Measurements from ENCODE around the gene WBP1.
"Not testable (repeated sequence)": the region's sequence is repeated elsewhere in the genome, so short reads cannot be mapped to it uniquely, and the experiment has no call there.

Gene WBP1

GRCh38 chr2:74474481-74474880 is 16.2 kb downstream of the WBP1 start:
- no peak for FAIRE-seq
- no peak for TF ChIP-seq POLR2A (IDR thresholded peaks at IDR 0.05; ENCODE audit: low read depth, low read length)
- TF ChIP-seq POLR2AphosphoS5 (IDR thresholded peaks at IDR 0.05; ENCODE audit: low read depth, low read length) = no peak
- TF ChIP-seq TAF1 (IDR thresholded peaks at IDR 0.05; ENCODE audit: borderline replicate concordance, low read depth, low read length) = no peak
- DNase-seq (ENCODE audit: insufficient read length) = no peak

- no peak for FAIRE-seq
- DNase-seq (ENCODE audit: insufficient read length) = no peak
- TF ChIP-seq TAF1 (IDR thresholded peaks at IDR 0.05; ENCODE audit: borderline replicate concordance, low read depth, low read length) = no peak
- no peak for TF ChIP-seq POLR2AphosphoS5 (IDR thresholded peaks at IDR 0.05; ENCODE audit: low read depth, low read length)
- no peak for TF ChIP-seq POLR2A (IDR thresholded peaks at IDR 0.05; ENCODE audit: low read depth, low read length)
These were observed 16.7 kb downstream of the WBP1 start for GRCh38 chr2:74474899-74475298.

- FAIRE-seq (no peak), DNase-seq (ENCODE audit: insufficient read length) (no peak)
- TF ChIP-seq POLR2A (IDR thresholded peaks at IDR 0.05; ENCODE audit: low read depth, low read length) = no peak
- TF ChIP-seq TAF1 (IDR thresholded peaks at IDR 0.05; ENCODE audit: borderline replicate concordance, low read depth, low read length) = no peak
- no peak for TF ChIP-seq POLR2AphosphoS5 (IDR thresholded peaks at IDR 0.05; ENCODE audit: low read depth, low read length)
These were observed 23.2 kb downstream of the WBP1 start for GRCh38 chr2:74481431-74481830.

GRCh38 chr2:74481961-74482800 is 23.9 kb downstream of the WBP1 start:
- DNase-seq (ENCODE audit: insufficient read length) = peak; percentile 52
- peak; percentile 9 for FAIRE-seq
- TF ChIP-seq TAF1 (IDR thresholded peaks at IDR 0.05; ENCODE audit: borderline replicate concordance, low read depth, low read length) (peak; percentile 15; the same call in 1 of the 2 replicates), POLR2AphosphoS5 (IDR thresholded peaks at IDR 0.05; ENCODE audit: low read depth, low read length) (0 out of 2 replicates have a peak, but pooled peaks have one; percentile 7), POLR2A (IDR thresholded peaks at IDR 0.05; ENCODE audit: low read depth, low read length) (no peak)

GRCh38 chr2:74482801-74483674 is 24.8 kb downstream of the WBP1 start, which contains the start of the genes CCDC142 and TTC31:
Gene CCDC142, minus strand, starts transcription at chr2:74482998. Its CDS starts 161 bp downstream, at chr2:74482837.
Gene TTC31, plus strand, starts transcription at chr2:74483081. Its CDS starts 15 bp downstream, at chr2:74483096.
- peak; percentile 95 for FAIRE-seq
- DNase-seq (ENCODE audit: insufficient read length) = peak; percentile 91

GRCh38 chr2:74483675-74484164 is 25.5 kb downstream of the WBP1 start:
- not testable (repeated sequence) for DNase-seq (ENCODE audit: insufficient read length); FAIRE-seq

More at GRCh38 chr2:74482801-74483674, 24.8 kb downstream of the WBP1 start, which contains the start of the genes CCDC142 and TTC31:
- TF ChIP-seq POLR2AphosphoS5 (IDR thresholded peaks at IDR 0.05; ENCODE audit: low read depth, low read length) (no peak; the same call in none of the 2 replicates), TAF1 (IDR thresholded peaks at IDR 0.05; ENCODE audit: borderline replicate concordance, low read depth, low read length) (peak; percentile 64; the same call in 1 of the 2 replicates), POLR2A (IDR thresholded peaks at IDR 0.05; ENCODE audit: low read depth, low read length) (peak; percentile 71)

- TF ChIP-seq POLR2AphosphoS5 (IDR thresholded peaks at IDR 0.05; ENCODE audit: low read depth, low read length) = no peak
- TF ChIP-seq TAF1 (IDR thresholded peaks at IDR 0.05; ENCODE audit: borderline replicate concordance, low read depth, low read length) = no peak
- TF ChIP-seq POLR2A (IDR thresholded peaks at IDR 0.05; ENCODE audit: low read depth, low read length) = no peak
- FAIRE-seq = no peak
- DNase-seq (ENCODE audit: insufficient read length) = no peak
These were observed 27.9 kb downstream of the WBP1 start for GRCh38 chr2:74486141-74486540.

GRCh38 chr2:74488643-74489481 is 30.6 kb downstream of the WBP1 start:
- FAIRE-seq (no peak), DNase-seq (ENCODE audit: insufficient read length) (no peak)
- no peak for TF ChIP-seq POLR2AphosphoS5 (IDR thresholded peaks at IDR 0.05; ENCODE audit: low read depth, low read length)
- no peak for TF ChIP-seq POLR2A (IDR thresholded peaks at IDR 0.05; ENCODE audit: low read depth, low read length)
- no peak for TF ChIP-seq TAF1 (IDR thresholded peaks at IDR 0.05; ENCODE audit: borderline replicate concordance, low read depth, low read length)

GRCh38 chr2:74489906-74490305 is 31.7 kb downstream of the WBP1 start:
- FAIRE-seq = no peak
- no peak for DNase-seq (ENCODE audit: insufficient read length)
- no peak for TF ChIP-seq POLR2A (IDR thresholded peaks at IDR 0.05; ENCODE audit: low read depth, low read length)
- TF ChIP-seq TAF1 (IDR thresholded peaks at IDR 0.05; ENCODE audit: borderline replicate concordance, low read depth, low read length) = no peak
- no peak for TF ChIP-seq POLR2AphosphoS5 (IDR thresholded peaks at IDR 0.05; ENCODE audit: low read depth, low read length)

- FAIRE-seq (no peak), DNase-seq (ENCODE audit: insufficient read length) (no peak)
- TF ChIP-seq POLR2AphosphoS5 (IDR thresholded peaks at IDR 0.05; ENCODE audit: low read depth, low read length) = no peak
These were observed 33.7 kb downstream of the WBP1 start for GRCh38 chr2:74491648-74492544.

Measured in GM12892 (cell line).